Measurements from ENCODE around the gene DCTN1.

Gene DCTN1

GRCh38 chr2:74390606-74391005 lies 10.5 kb upstream of the DCTN1 start:
- Mint-ChIP-seq H3K27me3 (peaks cover 3% of the 10 kb centered on the region), H3K9me3 (no peaks in the 10 kb centered on the region), H3K4me3 (no peak overlapping the region), H3K4me1 (peaks cover 6% of the 10 kb centered on the region), H3K27ac (peak overlapping the region; percentile 56), H3K36me3 (no peaks in the 10 kb centered on the region)

DNA sequence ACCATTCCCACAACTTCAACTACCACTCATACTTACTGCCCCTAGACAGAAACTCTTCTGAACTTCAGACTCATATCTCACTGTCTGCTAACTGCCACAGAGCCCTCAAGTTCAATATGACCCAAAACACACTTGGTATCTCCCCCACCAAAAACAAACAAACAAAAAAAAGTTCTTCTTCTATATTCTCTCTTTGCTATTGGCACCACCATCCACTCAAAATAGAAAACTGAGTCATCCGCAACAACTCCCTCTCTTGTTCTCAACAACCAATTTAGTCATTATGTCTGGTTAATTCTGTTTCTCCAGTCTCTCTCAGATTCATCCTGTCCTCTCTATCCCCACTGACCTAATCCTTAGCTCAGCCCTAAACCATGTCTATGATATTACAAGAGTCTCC lies 7.2 kb upstream of the DCTN1 start:
- Mint-ChIP-seq H3K36me3 (no peaks in the 10 kb centered on the region), H3K4me3 (no peak overlapping the region), H3K27ac (no peak overlapping the region), H3K27me3 (no peaks in the 10 kb centered on the region), H3K9me3 (no peaks in the 10 kb centered on the region), H3K4me1 (peaks cover 3% of the 10 kb centered on the region)

DNA sequence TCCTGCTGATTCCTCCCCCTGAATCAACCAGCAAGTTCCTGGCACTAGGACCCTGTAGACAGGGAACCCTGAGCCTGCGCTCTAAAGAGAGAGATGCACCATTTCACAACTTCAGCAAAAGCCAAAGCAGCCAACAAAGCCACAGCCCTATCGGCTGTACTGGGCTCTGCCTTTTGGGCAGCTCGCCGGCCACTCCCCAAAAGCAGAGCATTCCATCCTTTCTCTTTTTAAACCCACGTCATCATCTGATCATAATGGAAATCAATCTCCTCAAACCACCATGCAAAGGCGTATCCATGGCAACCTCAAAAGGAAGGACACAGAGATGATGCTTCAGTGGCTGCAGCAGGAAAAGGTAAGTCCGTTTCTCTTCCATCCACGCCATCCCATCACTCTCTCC lies 5.3 kb upstream of the DCTN1 start:
- Mint-ChIP-seq H3K4me3 (no peak overlapping the region), H3K9me3 (no peaks in the 10 kb centered on the region), H3K27me3 (no peaks in the 10 kb centered on the region), H3K4me1 (peaks cover 14% of the 10 kb centered on the region), H3K36me3 (peaks cover 3% of the 10 kb centered on the region), H3K27ac (no peak overlapping the region)

DNA sequence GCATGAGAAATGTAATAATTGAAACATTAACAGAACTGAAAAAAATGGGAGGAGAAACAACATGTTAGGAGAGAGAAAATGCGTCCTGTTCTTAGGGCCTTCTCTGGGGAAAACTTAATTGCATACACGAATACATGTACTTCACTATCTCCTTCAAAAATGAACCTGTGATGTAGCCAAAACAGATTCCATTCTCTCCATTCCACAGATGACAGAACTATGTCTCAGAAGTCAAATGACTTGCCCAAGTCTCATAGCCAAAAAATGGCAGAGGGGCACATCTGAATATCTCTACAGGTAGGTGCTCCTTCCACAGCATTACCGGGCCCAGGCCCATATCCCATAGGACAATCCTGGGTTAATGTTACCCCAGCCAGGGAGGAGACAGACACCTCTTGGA lies 3.9 kb upstream of the DCTN1 start:
- no peaks in the 10 kb centered on the region for H3K9me3 Mint-ChIP-seq
- no peak overlapping the region for H3K27ac Mint-ChIP-seq
- no peak overlapping the region for H3K4me3 Mint-ChIP-seq
- H3K27me3 Mint-ChIP-seq: no peaks in the 10 kb centered on the region
- peaks cover 22% of the 10 kb centered on the region for H3K4me1 Mint-ChIP-seq
- peaks cover 3% of the 10 kb centered on the region for H3K36me3 Mint-ChIP-seq

GRCh38 chr2:74383254-74383653 lies 3.1 kb upstream of the DCTN1 start:
- H3K4me1 Mint-ChIP-seq: peaks cover 29% of the 10 kb centered on the region
- H3K9me3 Mint-ChIP-seq: no peaks in the 10 kb centered on the region
- H3K4me3 Mint-ChIP-seq: no peak overlapping the region
- H3K27ac Mint-ChIP-seq: no peak overlapping the region
- H3K27me3 Mint-ChIP-seq: no peaks in the 10 kb centered on the region
- H3K36me3 Mint-ChIP-seq: peaks cover 3% of the 10 kb centered on the region

GRCh38 chr2:74381751-74382150 lies 1.6 kb upstream of the DCTN1 start:
- H3K9me3 Mint-ChIP-seq: no peaks in the 10 kb centered on the region
- peaks cover 38% of the 10 kb centered on the region for H3K4me1 Mint-ChIP-seq
- peaks cover 7% of the 10 kb centered on the region for H3K36me3 Mint-ChIP-seq

GRCh38 chr2:74378007-74378406 lies 2.1 kb downstream of the DCTN1 start:
- Mint-ChIP-seq H3K4me3 (no peak overlapping the region), H3K27me3 (no peaks in the 10 kb centered on the region), H3K36me3 (peaks cover 9% of the 10 kb centered on the region), H3K4me1 (peaks cover 38% of the 10 kb centered on the region), H3K9me3 (no peaks in the 10 kb centered on the region), H3K27ac (no peak overlapping the region)

More at GRCh38 chr2:74381751-74382150, 1.6 kb upstream of the DCTN1 start:
- no peak overlapping the region for H3K4me3 Mint-ChIP-seq
- H3K27me3 Mint-ChIP-seq: no peaks in the 10 kb centered on the region
- H3K27ac Mint-ChIP-seq: no peak overlapping the region

DNA sequence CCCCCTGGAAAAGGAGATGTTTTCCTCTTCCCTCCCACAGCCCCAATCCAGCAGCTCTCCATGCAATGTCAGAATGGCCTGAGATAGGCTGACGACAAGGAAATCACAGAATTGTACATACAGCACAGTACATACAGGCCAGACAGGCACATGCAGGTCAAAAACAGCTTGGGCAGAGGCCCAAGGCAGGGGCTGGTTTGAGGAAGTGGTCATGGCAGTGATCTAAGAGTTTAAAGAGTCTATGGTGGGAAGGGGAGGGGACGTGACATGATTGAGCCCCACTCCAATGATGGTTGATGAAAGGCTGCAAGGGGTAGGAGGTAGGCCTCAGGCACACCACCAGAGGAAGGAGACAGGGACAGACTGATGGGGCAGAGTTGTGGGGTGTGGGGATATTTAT lies 4.3 kb downstream of the DCTN1 start:
- Mint-ChIP-seq H3K36me3 (peaks cover 10% of the 10 kb centered on the region), H3K27ac (no peak overlapping the region)

DNA sequence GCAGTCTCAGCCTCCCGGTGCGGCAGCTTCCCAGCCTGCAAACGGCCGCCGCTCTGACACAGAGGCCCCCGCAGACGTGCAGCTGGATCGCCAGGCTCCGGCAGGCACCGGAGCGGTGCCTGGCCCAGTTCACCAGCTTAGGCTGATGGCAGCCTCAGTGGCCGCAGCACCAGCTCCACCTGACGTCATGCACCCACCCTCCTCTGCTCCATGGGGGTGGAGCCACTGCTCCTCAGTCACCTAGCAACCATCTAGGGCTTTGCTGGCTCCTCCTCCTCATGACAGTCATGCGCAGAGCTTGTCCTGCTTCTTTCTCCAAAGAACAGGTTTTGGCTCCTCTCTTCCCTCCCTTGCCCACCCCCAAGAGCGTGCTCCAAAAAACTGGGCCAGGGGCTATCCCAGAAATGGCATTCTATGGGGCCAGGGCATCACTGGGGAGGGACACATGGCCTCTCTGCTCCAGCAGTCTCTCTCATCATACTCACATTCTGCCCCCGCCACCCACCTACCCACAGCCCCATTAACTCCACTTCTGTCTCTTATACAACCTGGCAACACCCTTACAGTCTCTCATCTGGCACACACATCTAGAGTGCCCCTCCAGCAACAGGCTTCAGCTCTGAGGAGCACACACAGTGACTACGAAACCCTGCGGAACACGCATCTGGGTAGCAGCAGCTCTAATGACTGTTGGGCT lies 5.5 kb downstream of the DCTN1 start:
- no peaks in the 10 kb centered on the region for H3K27me3 Mint-ChIP-seq
- H3K27ac Mint-ChIP-seq: no peak overlapping the region
- peaks cover 15% of the 10 kb centered on the region for H3K36me3 Mint-ChIP-seq
- no peaks in the 10 kb centered on the region for H3K9me3 Mint-ChIP-seq
- H3K4me1 Mint-ChIP-seq: peaks cover 16% of the 10 kb centered on the region
- H3K4me3 Mint-ChIP-seq: no peak overlapping the region

More for the DNA sequence above, 4.3 kb downstream of the DCTN1 start:
- H3K4me1 Mint-ChIP-seq: peaks cover 27% of the 10 kb centered on the region
- no peak overlapping the region for H3K4me3 Mint-ChIP-seq
- H3K9me3 Mint-ChIP-seq: no peaks in the 10 kb centered on the region
- no peaks in the 10 kb centered on the region for H3K27me3 Mint-ChIP-seq

DNA sequence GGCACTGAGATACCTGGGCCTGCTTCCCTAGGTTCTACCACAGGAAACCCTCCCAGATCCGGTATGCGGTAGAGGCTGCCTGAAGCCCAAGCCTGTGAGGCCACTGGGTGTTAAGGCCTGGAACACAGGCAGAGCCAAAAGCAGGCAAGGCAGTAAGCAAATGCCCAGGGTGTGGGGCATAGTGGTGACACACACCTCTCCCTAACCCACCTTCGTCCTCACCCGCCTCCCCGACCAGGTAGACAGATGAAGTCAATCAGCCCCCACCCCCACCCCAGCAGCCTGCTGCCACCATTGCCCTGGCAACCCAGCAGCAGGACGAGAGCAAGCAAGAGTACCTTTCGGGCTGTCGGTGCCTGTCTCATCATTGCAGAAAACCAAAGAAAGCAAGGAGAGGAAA lies 6.1 kb downstream of the DCTN1 start:
- Mint-ChIP-seq H3K27me3 (no peaks in the 10 kb centered on the region), H3K27ac (no peak overlapping the region), H3K4me3 (no peak overlapping the region), H3K9me3 (no peaks in the 10 kb centered on the region), H3K36me3 (peaks cover 15% of the 10 kb centered on the region), H3K4me1 (peaks cover 15% of the 10 kb centered on the region)

DNA sequence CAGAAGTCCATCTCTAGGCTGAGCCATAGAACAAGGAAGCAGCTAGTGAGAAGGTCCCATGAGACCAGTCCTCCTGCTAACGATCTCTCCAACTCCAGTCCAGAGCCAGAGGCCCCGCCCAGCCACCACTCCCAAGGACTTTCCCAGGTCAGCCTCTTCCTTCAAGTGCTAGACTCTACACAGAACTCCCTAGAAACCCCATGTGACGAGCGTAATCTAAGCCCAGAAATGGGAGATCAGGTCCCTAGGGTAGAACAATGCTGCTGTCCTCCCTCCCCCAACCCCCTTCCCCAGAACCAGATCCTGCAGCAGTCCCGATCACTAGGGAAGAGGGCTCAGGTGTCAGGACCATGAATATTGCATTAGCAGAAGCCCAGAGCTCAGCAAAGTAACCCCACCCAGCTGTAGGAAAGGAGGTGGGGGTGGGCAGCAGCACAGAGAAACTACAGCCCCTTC lies 6.9 kb downstream of the DCTN1 start:
- Mint-ChIP-seq H3K27ac (no peak overlapping the region), H3K36me3 (peaks cover 17% of the 10 kb centered on the region), H3K27me3 (no peaks in the 10 kb centered on the region), H3K4me3 (no peak overlapping the region), H3K9me3 (no peaks in the 10 kb centered on the region), H3K4me1 (peaks cover 9% of the 10 kb centered on the region)

DNA sequence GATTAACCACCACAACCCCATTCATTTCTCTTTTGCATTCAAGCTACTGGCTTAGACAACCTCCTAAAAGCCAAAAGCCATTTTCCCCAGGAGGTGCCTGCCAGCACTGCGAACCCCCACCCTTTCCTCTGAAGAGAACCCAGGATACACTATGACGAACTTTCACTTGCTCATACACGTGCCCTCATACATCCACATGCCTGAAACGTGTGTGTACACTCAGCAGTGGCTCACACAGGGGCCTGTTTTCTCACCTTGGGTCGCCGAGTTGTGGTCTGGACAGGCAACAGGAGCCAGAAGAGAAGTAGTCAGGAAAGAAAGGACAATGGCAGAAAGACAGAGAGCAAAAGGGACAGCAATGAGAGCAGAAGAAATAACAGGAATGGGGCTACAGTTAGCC lies 7.4 kb downstream of the DCTN1 start:
- Mint-ChIP-seq H3K27me3 (no peaks in the 10 kb centered on the region), H3K27ac (no peak overlapping the region), H3K9me3 (no peaks in the 10 kb centered on the region)

GRCh38 chr2:74371421-74371820 lies 8.7 kb downstream of the DCTN1 start:
- no peak overlapping the region for H3K4me3 Mint-ChIP-seq
- peaks cover 25% of the 10 kb centered on the region for H3K36me3 Mint-ChIP-seq
- H3K27ac Mint-ChIP-seq: no peak overlapping the region
- H3K27me3 Mint-ChIP-seq: no peaks in the 10 kb centered on the region
- H3K9me3 Mint-ChIP-seq: no peaks in the 10 kb centered on the region
- no peaks in the 10 kb centered on the region for H3K4me1 Mint-ChIP-seq

More for the DNA sequence above, 7.4 kb downstream of the DCTN1 start:
- Mint-ChIP-seq H3K36me3 (peaks cover 16% of the 10 kb centered on the region), H3K4me1 (peaks cover 5% of the 10 kb centered on the region), H3K4me3 (no peak overlapping the region)

DNA sequence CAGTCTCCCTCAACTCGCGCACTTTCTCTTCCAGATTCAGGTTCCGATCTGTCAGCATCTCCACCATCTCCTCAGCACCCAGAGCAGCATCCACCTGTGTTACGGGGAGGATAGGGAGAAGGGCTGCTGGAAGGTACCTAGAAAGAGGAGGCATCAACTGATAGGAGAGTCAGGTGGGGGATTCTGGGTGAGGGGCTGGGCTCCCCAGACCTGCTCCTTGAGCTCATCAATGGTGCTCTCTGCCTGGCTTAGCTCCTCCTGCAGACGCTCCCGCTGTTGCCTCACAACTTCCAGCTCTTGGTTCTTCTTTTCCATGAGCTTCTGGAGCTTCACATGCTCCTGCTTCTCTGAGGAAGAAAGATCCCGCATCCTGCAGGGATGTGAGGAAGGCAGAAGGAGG lies 10.1 kb downstream of the DCTN1 start:
- Mint-ChIP-seq H3K4me3 (no peak overlapping the region), H3K36me3 (peaks cover 36% of the 10 kb centered on the region), H3K4me1 (no peaks in the 10 kb centered on the region), H3K9me3 (no peaks in the 10 kb centered on the region), H3K27me3 (no peaks in the 10 kb centered on the region), H3K27ac (no peak overlapping the region)

- Mint-ChIP-seq H3K4me3 (no peak overlapping the region), H3K4me1 (no peaks in the 10 kb centered on the region), H3K27me3 (no peaks in the 10 kb centered on the region), H3K36me3 (peaks cover 38% of the 10 kb centered on the region), H3K27ac (no peak overlapping the region), H3K9me3 (no peaks in the 10 kb centered on the region)
These were observed 11.6 kb downstream of the DCTN1 start for GRCh38 chr2:74368499-74368898.

GRCh38 chr2:74367789-74368188 lies 12.3 kb downstream of the DCTN1 start:
- no peak overlapping the region for H3K27ac Mint-ChIP-seq
- H3K4me1 Mint-ChIP-seq: no peaks in the 10 kb centered on the region
- H3K36me3 Mint-ChIP-seq: peaks cover 38% of the 10 kb centered on the region
- no peaks in the 10 kb centered on the region for H3K27me3 Mint-ChIP-seq
- H3K9me3 Mint-ChIP-seq: no peaks in the 10 kb centered on the region
- H3K4me3 Mint-ChIP-seq: no peak overlapping the region

GRCh38 chr2:74366036-74366435 lies 14.1 kb downstream of the DCTN1 start:
- no peak overlapping the region for H3K4me3 Mint-ChIP-seq
- no peaks in the 10 kb centered on the region for H3K9me3 Mint-ChIP-seq
- H3K36me3 Mint-ChIP-seq: peaks cover 43% of the 10 kb centered on the region
- no peaks in the 10 kb centered on the region for H3K27me3 Mint-ChIP-seq
- H3K27ac Mint-ChIP-seq: no peak overlapping the region
- no peaks in the 10 kb centered on the region for H3K4me1 Mint-ChIP-seq

Measured in activated naive CD4-positive, alpha-beta T cell treated with anti-CD3 and anti-CD28 coated beads, Interleukin-2, amount 50 U/mL, for 24 hours (primary cell).